ENCODE measurements around the gene TBXA2R. TPM values are rescaled to one million over a fixed set of nuclear protein-coding genes. Genes with fewer than 3 reads are reported as not detected.

The TBXA2R gene
- total and polyA plus RNA-seq, 2 of the 8 experiments (the other 6 are each of a cell fraction or from before 2014, with no cell fraction given), result 0.39 to 0.50 TPM

GRCh38 chr19:3639479-3639878 is 32.8 kb upstream of the TBXA2R start:
- Histone ChIP-seq H3K4me2 (ENCODE audit: insufficient read depth in 1 of 2, low read depth in 2 of 2, low read length in 2 of 2) (no peak overlapping the region), H3K79me2 (ENCODE audit: control insufficient read depth in 1 of 2, insufficient read depth in 2 of 2, low read length in 2 of 2) (no peaks in the 10 kb centered on the region), H2BK20ac (ENCODE audit: low read length) (no peak overlapping the region), H4K8ac (ENCODE audit: extremely low read depth, insufficient read depth, low read length) (no peak overlapping the region), H2BK15ac (ENCODE audit: low read length) (no peak overlapping the region), H2AK5ac (ENCODE audit: low read depth, low read length) (no peak overlapping the region), H3K36me3 (ENCODE audit: control insufficient read depth in 2 of 4, insufficient read depth in 4 of 4, low read length in 3 of 4) (peaks cover 0 to 17% (median 5%) of the 10 kb centered on the region in 4 experiments; a peak in 4 of 8 replicates), H3K56ac (replicated peaks; ENCODE audit: insufficient read length, low read depth, low read length) (no peak overlapping the region), H3K4me1 (replicated peaks in 1 of 4; ENCODE audit: control insufficient read depth in 3 of 4, insufficient read depth in 4 of 4, low read length in 3 of 4) (no peaks in the 10 kb centered on the region), H3K23ac (ENCODE audit: insufficient read length) (no peak overlapping the region), H4K91ac (replicated peaks; ENCODE audit: insufficient read length, low read length) (no peak overlapping the region), H3K4me3 (ENCODE audit: extremely low read depth in 1 of 4, insufficient read depth in 2 of 4, low read depth in 3 of 4, low read length in 4 of 4) (no peak overlapping the region), H4K20me1 (replicated peaks in 1 of 2; ENCODE audit: control insufficient read depth in 1 of 2, insufficient read depth in 2 of 2, low read length in 2 of 2) (peaks cover 0 to 3% of the 10 kb centered on the region in 2 experiments), H3K4ac (replicated peaks; ENCODE audit: insufficient read length, low read depth, low read length) (no peak overlapping the region), H4K5ac (ENCODE audit: insufficient read length, low read depth, low read length) (no peak overlapping the region), H2BK5ac (ENCODE audit: low read depth, low read length) (no peak overlapping the region), H2BK12ac (ENCODE audit: low read depth, low read length) (no peak overlapping the region), H3K79me1 (ENCODE audit: low read depth, low read length) (no peaks in the 10 kb centered on the region), H3K14ac (ENCODE audit: insufficient read length) (no peak overlapping the region), H2BK120ac (replicated peaks; ENCODE audit: low read depth, low read length) (no peak overlapping the region), H3K9me3 (ENCODE audit: insufficient read depth in 2 of 2, low read depth in 1 of 2, low read length in 1 of 2) (no peaks in the 10 kb centered on the region), H3K27me3 (replicated peaks in 1 of 4; ENCODE audit: control insufficient read depth in 3 of 4, extremely low read depth in 1 of 4, insufficient read depth in 3 of 4, low read length in 3 of 4) (no peaks in the 10 kb centered on the region), H3K18ac (ENCODE audit: extremely low read depth, low read length) (no peak overlapping the region), H3K27ac (ENCODE audit: low read depth, low read length) (no peak overlapping the region), H3K23me2 (ENCODE audit: low read depth, low read length) (no peaks in the 10 kb centered on the region), H3K9ac (replicated peaks in 1 of 4; ENCODE audit: extremely low read depth in 1 of 4, low read depth in 3 of 4, low read length in 3 of 4) (no peak overlapping the region), H2AFZ (ENCODE audit: low read length) (no peak overlapping the region)
- DNase-seq (ENCODE audit: low read depth in 1 of 2, low spot score in 2 of 2), result no peak
- no peak for FAIRE-seq
- ChIA-PET CTCF (ENCODE audit: partially characterized antibody) (interaction anchor here (0.7 to 1.2 kb wide), 2 partner anchors 21 to 754 kb away, joined by 3 to 4 read pairs; no protein-coding TSS in a partner anchor), POLR2A (ENCODE audit: partially characterized antibody) (interaction anchor here (0.7 kb wide), 1 partner anchor 12 kb away, joined by 4 read pairs; no protein-coding TSS in a partner anchor)
- 94% methylated on average over 13 of the region's 13 CpGs; no CpG with 5 or more reads in 1 of the 2 experiments for WGBS, 2 experiments (ENCODE audit: extremely low coverage in 1 of 2, insufficient coverage in 1 of 2, insufficient read length in 1 of 2, insufficient replicate concordance in 2 of 2, low coverage in 1 of 2, low lambda C conversion rate in 2 of 2, missing lambda C conversion rate in 1 of 2)
- no peak for TF ChIP-seq KDM5A (IDR thresholded peaks at IDR 0.05; ENCODE audit: low read length)
